ENCODE measurements around the gene ZNF385B. TPM values are rescaled to one million over a fixed set of nuclear protein-coding genes. Genes with fewer than 3 reads are reported as not detected.

Gene ZNF385B
- polyA plus RNA-seq, 3 donors: 10.1 to 13.9 (median 12.1) TPM

- DNase-seq: no peak
Observed at GRCh38 chr2:179686718-179687342, 174.6 kb downstream of the ZNF385B start.

- no peak for DNase-seq
Observed at GRCh38 chr2:179686069-179686468, 175.3 kb downstream of the ZNF385B start.

- DNase-seq: no peak
Observed at GRCh38 chr2:179685146-179685545, 176.3 kb downstream of the ZNF385B start.

GRCh38 chr2:179682756-179683155, 178.7 kb downstream of the ZNF385B start:
- DNase-seq: no peak

- no peak for DNase-seq
Observed at GRCh38 chr2:179677746-179678505, 183.5 kb downstream of the ZNF385B start.

- peak; percentile 56 for DNase-seq
Observed at GRCh38 chr2:179677077-179677688, 184.2 kb downstream of the ZNF385B start.

GRCh38 chr2:179675435-179675834, 186.0 kb downstream of the ZNF385B start:
- DNase-seq: no peak

- DNase-seq: no peak
Observed at GRCh38 chr2:179671043-179671981, 190.1 kb downstream of the ZNF385B start.

- DNase-seq: no peak
Observed at GRCh38 chr2:179669196-179669595, 192.2 kb downstream of the ZNF385B start.

GRCh38 chr2:179664972-179665812, 196.2 kb downstream of the ZNF385B start:
- DNase-seq: no peak

GRCh38 chr2:179661986-179662385, 199.4 kb downstream of the ZNF385B start:
- no peak for DNase-seq

GRCh38 chr2:179657068-179657595, 204.3 kb downstream of the ZNF385B start:
- DNase-seq: no peak

GRCh38 chr2:179655627-179656026, 205.8 kb downstream of the ZNF385B start:
- DNase-seq: no peak

- DNase-seq: no peak
Observed at GRCh38 chr2:179654806-179655205, 206.6 kb downstream of the ZNF385B start.

GRCh38 chr2:179652296-179652695, 209.1 kb downstream of the ZNF385B start:
- no peak for DNase-seq

- no peak for DNase-seq
Observed at GRCh38 chr2:179650420-179650819, 211.0 kb downstream of the ZNF385B start.

GRCh38 chr2:179646862-179647587, 214.4 kb downstream of the ZNF385B start:
- DNase-seq: no peak

GRCh38 chr2:179646173-179646769, 215.1 kb downstream of the ZNF385B start:
- no peak for DNase-seq

GRCh38 chr2:179645047-179645446, 216.4 kb downstream of the ZNF385B start:
- no peak for DNase-seq

GRCh38 chr2:179642462-179642861, 218.9 kb downstream of the ZNF385B start:
- no peak for DNase-seq

Measured in renal pelvis (tissue), 4 donors.